ENCODE results near the gene GPR12. TPM values are rescaled to one million over a fixed set of nuclear protein-coding genes. Genes with fewer than 3 reads are reported as not detected.

GPR12 gene
- total and polyA plus RNA-seq, 10 donors, result 0.02 to 0.16 (median 0.05) TPM; not detected in 6

DNA sequence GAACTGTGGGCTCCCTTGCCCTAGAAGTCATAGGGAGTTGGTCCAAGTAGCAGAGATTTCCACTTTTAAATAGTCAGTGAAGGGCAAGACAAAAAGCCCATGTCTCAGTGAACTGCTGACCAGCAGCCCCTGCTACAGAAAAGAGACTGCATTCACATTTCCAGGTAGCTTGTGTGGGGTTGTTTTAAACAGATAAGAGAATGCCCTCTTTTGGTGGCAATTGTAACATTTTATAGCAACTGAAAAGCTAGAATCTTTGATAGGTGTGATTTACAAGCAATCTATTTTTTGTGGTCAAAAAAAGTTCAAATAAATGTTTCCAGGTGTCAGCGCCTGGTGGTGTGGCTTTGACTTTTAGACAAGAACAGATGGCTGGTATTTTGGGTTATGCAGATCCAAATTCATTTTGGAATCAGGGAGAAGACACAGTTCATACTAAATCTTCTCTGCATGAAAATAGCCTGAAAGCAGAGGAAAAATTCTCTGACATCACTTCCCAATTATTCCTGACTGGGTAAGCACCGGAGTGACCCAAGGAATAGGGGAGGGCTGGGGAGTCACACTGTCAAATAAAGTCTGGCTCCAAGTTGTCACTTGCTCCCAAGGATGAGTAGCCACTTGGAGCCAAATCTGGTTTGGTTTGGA, 26.2 kb upstream of the GPR12 start:
- intact Hi-C loops (cut with DNase I; ENCODE audit: low total_unique reads), result no loop called here
- TF ChIP-seq POLR2A (IDR thresholded peaks at IDR 0.05) (no peak), POLR2AphosphoS5 (IDR thresholded peaks at IDR 0.05) (no peak)
- TF ChIP-seq, protein P1, sequence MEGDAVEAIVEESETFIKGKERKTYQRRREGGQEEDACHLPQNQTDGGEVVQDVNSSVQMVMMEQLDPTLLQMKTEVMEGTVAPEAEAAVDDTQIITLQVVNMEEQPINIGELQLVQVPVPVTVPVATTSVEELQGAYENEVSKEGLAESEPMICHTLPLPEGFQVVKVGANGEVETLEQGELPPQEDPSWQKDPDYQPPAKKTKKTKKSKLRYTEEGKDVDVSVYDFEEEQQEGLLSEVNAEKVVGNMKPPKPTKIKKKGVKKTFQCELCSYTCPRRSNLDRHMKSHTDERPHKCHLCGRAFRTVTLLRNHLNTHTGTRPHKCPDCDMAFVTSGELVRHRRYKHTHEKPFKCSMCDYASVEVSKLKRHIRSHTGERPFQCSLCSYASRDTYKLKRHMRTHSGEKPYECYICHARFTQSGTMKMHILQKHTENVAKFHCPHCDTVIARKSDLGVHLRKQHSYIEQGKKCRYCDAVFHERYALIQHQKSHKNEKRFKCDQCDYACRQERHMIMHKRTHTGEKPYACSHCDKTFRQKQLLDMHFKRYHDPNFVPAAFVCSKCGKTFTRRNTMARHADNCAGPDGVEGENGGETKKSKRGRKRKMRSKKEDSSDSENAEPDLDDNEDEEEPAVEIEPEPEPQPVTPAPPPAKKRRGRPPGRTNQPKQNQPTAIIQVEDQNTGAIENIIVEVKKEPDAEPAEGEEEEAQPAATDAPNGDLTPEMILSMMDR (IDR thresholded peaks at IDR 0.05 in 8 of 11, conservative IDR thresholded peaks at IDR 0.05 in 3 of 11), result no peak
- no peak for DNase-seq
- Histone ChIP-seq H3K4me1 (peaks cover 4 to 24% (median 22%) of the 10 kb centered on the region in 6 donors), H3K27ac (peak overlapping the region in 3 of 8 donors; percentile 44 to 81 (median 72)), H3K9me3 (peaks cover 0 to 12% (median 0%) of the 10 kb centered on the region in 8 donors), H3K36me3 (no peaks in the 10 kb centered on the region), H3K27me3 (replicated peaks in 1 of 7) (peaks cover 0 to 7% (median 0%) of the 10 kb centered on the region in 7 donors), H3K4me3 (no peak overlapping the region)
- 71 to 84% (median 74%) methylated on average over 2 of the region's 2 CpGs for WGBS, 5 donors

DNA sequence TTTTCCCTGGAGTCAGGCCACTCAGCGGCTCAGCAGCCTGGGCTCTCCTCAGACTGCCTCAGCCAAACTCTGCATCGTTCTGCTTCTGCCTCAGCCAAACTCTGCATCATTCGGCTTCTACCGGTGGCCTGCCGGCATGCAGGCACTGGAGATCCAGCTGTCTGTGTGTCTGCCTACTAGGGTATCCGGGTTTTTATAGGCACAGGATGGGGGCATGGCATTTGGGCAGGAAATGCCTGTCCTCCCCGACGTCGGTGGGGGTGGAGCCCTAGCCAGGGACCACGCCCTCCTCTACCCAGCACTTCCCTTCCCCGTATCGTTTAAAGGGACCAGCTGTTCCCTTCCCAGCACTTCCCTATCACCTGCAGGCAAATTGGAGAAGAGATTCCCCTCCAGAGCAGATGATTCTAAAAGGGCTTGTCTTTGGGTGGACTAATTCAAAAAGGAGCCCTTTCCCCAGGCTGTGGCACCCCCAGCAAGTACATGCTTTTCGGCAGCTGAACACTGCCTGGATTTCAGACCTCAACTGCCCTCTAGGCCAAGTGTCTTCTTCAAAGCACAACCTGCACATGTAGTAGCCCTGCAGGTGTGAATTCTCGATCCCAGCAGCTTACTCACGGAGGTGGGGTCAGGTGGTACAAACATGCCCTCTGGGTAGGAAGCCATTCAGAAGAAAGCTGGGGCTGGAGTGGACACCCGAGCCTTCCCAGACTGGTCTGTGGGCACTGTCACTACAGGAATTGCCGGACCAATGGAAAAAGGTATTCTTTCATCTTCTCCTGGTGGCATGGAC, 25.4 kb upstream of the GPR12 start:
- H3K36me3 ChIP-seq, result no peaks in the 10 kb centered on the region
- peak overlapping the region in 7 of 8 donors; percentile 9 to 81 (median 72) for H3K27ac ChIP-seq
- DNase-seq, result peak; percentile 91
- TF ChIP-seq, protein P1 (IDR thresholded peaks at IDR 0.05 in 8 of 11, conservative IDR thresholded peaks at IDR 0.05 in 3 of 11), result no peak
- TF ChIP-seq POLR2A (IDR thresholded peaks at IDR 0.05) (peak in 1 of 3 donors; percentile 77), POLR2AphosphoS5 (IDR thresholded peaks at IDR 0.05) (peak; percentile 78 to 96 (median 88))
- H3K27me3 ChIP-seq (replicated peaks in 1 of 7), result peaks cover 0 to 7% (median 0%) of the 10 kb centered on the region in 7 donors
- intact Hi-C loops (cut with DNase I; ENCODE audit: low total_unique reads), result no loop called here
- peak overlapping the region; percentile 1 to 67 (median 34) for H3K4me3 ChIP-seq
- 29 to 35% (median 30%) methylated on average over 17 of the region's 17 CpGs for WGBS, 5 donors
- H3K4me1 ChIP-seq, result peaks cover 4 to 24% (median 22%) of the 10 kb centered on the region in 6 donors
- H3K9me3 ChIP-seq, result peaks cover 0 to 14% (median 0%) of the 10 kb centered on the region in 8 donors

DNA sequence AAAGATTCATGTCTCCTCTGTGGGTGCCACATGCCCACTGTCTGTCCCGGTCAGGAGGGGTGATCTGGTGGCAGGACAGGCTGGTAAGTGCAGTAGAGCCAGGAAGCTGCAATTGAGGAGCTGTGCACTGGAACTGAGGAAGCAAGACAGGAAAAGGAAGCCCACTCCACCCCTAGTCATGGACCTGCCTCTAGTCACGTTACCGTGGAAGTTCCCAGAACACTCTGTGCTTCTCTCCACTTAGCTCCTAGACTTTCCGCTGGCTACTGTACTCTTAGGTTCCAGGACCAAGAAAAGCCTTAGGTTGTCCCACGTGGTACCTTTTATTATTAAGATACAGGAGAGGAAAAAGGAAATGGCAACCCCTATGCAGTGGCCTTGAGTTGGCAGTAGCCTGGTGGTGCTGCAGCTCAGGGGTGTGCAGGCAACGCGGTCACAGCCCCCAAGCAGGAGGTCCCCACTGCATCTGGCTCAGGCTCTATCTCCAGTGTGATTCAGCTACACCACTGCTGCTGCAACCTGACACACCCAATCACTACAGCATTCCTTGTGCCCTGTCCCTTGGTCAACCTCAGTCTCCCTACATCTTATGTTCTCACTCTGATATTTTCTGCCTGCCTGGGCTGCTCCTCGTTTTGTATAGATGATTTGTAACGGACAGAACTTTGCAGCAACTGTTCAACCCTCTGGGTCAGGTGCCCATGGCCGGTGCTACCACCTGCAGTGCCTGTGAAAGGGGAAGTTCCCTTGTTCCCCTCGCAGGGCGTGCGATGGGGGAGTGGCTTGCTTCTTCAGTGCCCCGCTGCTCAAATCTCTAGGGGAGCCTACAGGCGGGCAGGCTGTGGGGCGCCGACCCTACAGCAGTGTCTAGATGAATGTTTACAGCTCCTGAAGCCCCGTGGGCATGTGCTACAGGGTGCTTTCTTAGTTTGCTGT, 24.4 kb upstream of the GPR12 start:
- TF ChIP-seq POLR2AphosphoS5 (IDR thresholded peaks at IDR 0.05) (no peak), POLR2A (IDR thresholded peaks at IDR 0.05) (no peak)
- TF ChIP-seq, protein P1 (IDR thresholded peaks at IDR 0.05 in 8 of 11, conservative IDR thresholded peaks at IDR 0.05 in 3 of 11), result no peak
- peaks cover 4 to 24% (median 22%) of the 10 kb centered on the region in 6 donors for H3K4me1 ChIP-seq
- H3K36me3 ChIP-seq, result no peaks in the 10 kb centered on the region
- peak overlapping the region; percentile 1 to 67 (median 34) for H3K4me3 ChIP-seq
- intact Hi-C loops (cut with DNase I; ENCODE audit: low total_unique reads), result no loop called here
- H3K27me3 ChIP-seq (replicated peaks in 1 of 7), result peaks cover 0 to 7% (median 0%) of the 10 kb centered on the region in 7 donors
- 21 to 32% (median 25%) methylated on average over 13 to 18 of the region's 18 CpGs for WGBS, 5 donors
- DNase-seq, result peak; percentile 92
- peak overlapping the region in 7 of 8 donors; percentile 9 to 81 (median 72) for H3K27ac ChIP-seq
- peaks cover 0 to 14% (median 0%) of the 10 kb centered on the region in 8 donors for H3K9me3 ChIP-seq
